GM12878 (cell line): ENCODE measurements around the gene BRD1. TPM values are rescaled to one million over a fixed set of nuclear protein-coding genes. Genes with fewer than 3 reads are reported as not detected.

Experiments used
- BHLHE40 ChIP-seq, 2 experiments: fragments of 450-650 bp in 1 of 2; IDR thresholded peaks; 2 replicates each; pipeline ENCODE4 v1.6.1; 2011 to 2017; ENCODE audit warnings: low read depth in 2 of 2, borderline replicate concordance in 1 of 2, improper control_type of control experiment in 1 of 2, low read length in 1 of 2, mild to moderate bottlenecking in 1 of 2
- DPF2 ChIP-seq: fragments of 450-650 bp; IDR thresholded peaks from 2 replicates; pipeline ENCODE4 v1.6.1; 2017; ENCODE audit warnings: mild to moderate bottlenecking
- EGR1 ChIP-seq, 2 experiments: IDR thresholded peaks; 1 replicate in 1 of 2; 2 replicates in 1 of 2; pipeline ENCODE4 v1.6.1; 2011 to 2012; ENCODE audit warnings: low read depth in 2 of 2, low read length in 2 of 2, borderline replicate concordance in 1 of 2, mild to moderate bottlenecking in 1 of 2, moderate library complexity in 1 of 2
- IKZF1 ChIP-seq: fragments of 450-650 bp; conservative IDR thresholded peaks from 2 replicates; pipeline ENCODE4 v1.6.1; 2017; ENCODE audit warnings: antibody characterized with exemption, mild to moderate bottlenecking
- JUND ChIP-seq: IDR thresholded peaks from 2 replicates; pipeline ENCODE4 v1.6.1; 2012; ENCODE audit warnings: low read depth, mild to moderate bottlenecking, low read length, improper control_type of control experiment, moderate library complexity
- KLF5 ChIP-seq: fragments of 450-650 bp; IDR thresholded peaks from 2 replicates; pipeline ENCODE4 v1.6.1; 2014; ENCODE audit warnings: mild to moderate bottlenecking; ENCODE audit not compliant: partially characterized antibody
- MAX ChIP-seq: IDR thresholded peaks from 2 replicates; pipeline ENCODE4 v1.6.1; 2012; ENCODE audit warnings: low read depth, low read length, improper control_type of control experiment
- MYC ChIP-seq: IDR thresholded peaks from 2 replicates; pipeline ENCODE4 v1.6.1; 2011; ENCODE audit warnings: mild to moderate bottlenecking, low read length, moderate library complexity, inconsistent platforms; ENCODE audit not compliant: insufficient read depth, insufficient replicate concordance, insufficient read length, severe bottlenecking
- NKRF ChIP-seq: fragments of 450-650 bp; conservative IDR thresholded peaks from 2 replicates; pipeline ENCODE4 v1.6.1; 2017; ENCODE audit warnings: mild to moderate bottlenecking, moderate library complexity
- RAD21 ChIP-seq: IDR thresholded peaks from 2 replicates; pipeline ENCODE4 v1.6.1; 2011; ENCODE audit warnings: mild to moderate bottlenecking, low read depth, low read length, moderate library complexity; ENCODE audit not compliant: insufficient read depth
- SUZ12 ChIP-seq: fragments of 200-600 bp; sonication (generic); IDR thresholded peaks from one replicate; pipeline ENCODE4 v1.6.1; 2018; ENCODE audit warnings: antibody characterized with exemption, mild to moderate bottlenecking; ENCODE audit not compliant: unreplicated experiment
- TCF12 ChIP-seq: IDR thresholded peaks from 2 replicates; pipeline ENCODE4 v1.6.1; 2011; ENCODE audit warnings: low read depth, mild to moderate bottlenecking, low read length
- USF1 ChIP-seq: IDR thresholded peaks from 2 replicates; pipeline ENCODE4 v1.6.1; 2011; ENCODE audit warnings: borderline replicate concordance, low read depth, mild to moderate bottlenecking, moderate library complexity, mixed read lengths, low read length; ENCODE audit not compliant: insufficient read depth; ENCODE audit errors: extremely low read length
- WRNIP1 ChIP-seq: IDR thresholded peaks from 2 replicates; pipeline ENCODE4 v1.6.1; 2011; ENCODE audit warnings: low read depth, low read length, improper control_type of control experiment, borderline replicate concordance
- ZBTB40 ChIP-seq: fragments of 450-650 bp; IDR thresholded peaks from 2 replicates; pipeline ENCODE4 v1.6.1; 2016; ENCODE audit warnings: mild to moderate bottlenecking, moderate library complexity, borderline replicate concordance
- polyA plus RNA-seq, 11 experiments: library from polyadenylated mRNA; depleted of rRNA in 4 of 11; unstranded in 6 of 11; stranded (reverse) in 5 of 11; fragments of >200 nt; fragmentation: Nextera tagmentation in 4 of 11; fragmentation: Illumina TruSeq in 1 of 11; extraction: Ambion mirVana in 4 of 11; extraction: Trizol in 1 of 11; gene quantifications; 1 replicate in 1 of 11; 2 replicates in 10 of 11; pipeline versions ENCODE4 v1.2.1 to v1.2.3, GENCODE V29; 2011 to 2016; ENCODE audit warnings: inconsistent platforms in 2 of 11, missing spikeins in 2 of 11, low read depth in 1 of 11
- total RNA-seq, 4 experiments: library from RNA; depleted of rRNA in 3 of 4; stranded (reverse); fragments of >200 nt in 3 of 4; fragmentation: Illumina TruSeq in 1 of 4; extraction: Trizol in 1 of 4; gene quantifications; 2 replicates each; pipeline versions ENCODE4 v1.2.1 to v1.2.3, GENCODE V29; 2013 to 2021

BRD1 gene
- total and polyA plus RNA-seq, 10 of the 15 experiments (the other 5 are each of a cell fraction or from before 2014, with no cell fraction given), result 0.90 to 26.4 (median 7.1) TPM

GRCh38 chr22:49853981-49854831 is 26.5 kb upstream of the BRD1 start (continued):
- TF ChIP-seq ZBTB40 (no peak), MAX (peak; percentile 20; the same call in 1 of the 2 replicates), KLF5 (peak; percentile 59), WRNIP1 (no peak), RAD21 (no peak), EGR1 (IDR thresholded peaks at IDR 0.05; ENCODE audit: borderline replicate concordance in 1 of 2, low read depth in 2 of 2, low read length in 2 of 2) (0 out of 3 replicates have a peak, but pooled peaks of 1 of the 2 experiments have one; percentile 42), TCF12 (no peak), DPF2 (0 out of 2 replicates have a peak, but pooled peaks have one; percentile 36), USF1 (peak; percentile 46), BHLHE40 (IDR thresholded peaks at IDR 0.05; ENCODE audit: borderline replicate concordance in 1 of 2, low read depth in 2 of 2, low read length in 1 of 2) (peak in 1 of 2 experiments; percentile 66; a peak in 2 of 4 replicates), SUZ12 (no peak), JUND (no peak), IKZF1 (peak; percentile 49), MYC (peak; percentile 32), NKRF (peak; percentile 69)
